Activated naive CD4-positive, alpha-beta T cell treated with anti-CD3 and anti-CD28 coated beads, Interleukin-2, amount 50 U/mL, for 72 hours (primary cell): Measurements from ENCODE around the gene CDK5RAP1. TPM values are rescaled to one million over a fixed set of nuclear protein-coding genes. Genes with fewer than 3 reads are reported as not detected.

ENCODE experiments used
- total RNA-seq, 2 donors: library from RNA; stranded (reverse); gene quantifications; one replicate each; pipeline ENCODE4 v1.2.3, GENCODE V29; 2022

Gene CDK5RAP1
- total RNA-seq, 2 donors from 2014 or later = 40.0 to 44.2 TPM

Other genes starting within 250 kb of the CDK5RAP1 start
- not detected for gene BPIFA2, start 233.4 kb downstream of the CDK5RAP1 start, total RNA-seq
- gene BPIFA3, start 184.2 kb downstream of the CDK5RAP1 start, total RNA-seq = not detected
- not detected for gene BPIFA1, start 165.5 kb downstream of the CDK5RAP1 start, total RNA-seq
- not detected for gene BPIFB1, start 118.3 kb downstream of the CDK5RAP1 start, total RNA-seq
- 1 to 10 TPM; 3.1 TPM for gene SNTA1, start 42.2 kb upstream of the CDK5RAP1 start, total RNA-seq
- 10 to 100 TPM; 13.7 to 16.3 TPM for gene CBFA2T2, start 88.6 kb upstream of the CDK5RAP1 start, total RNA-seq